GM12878 (cell line): Measurements from ENCODE around the gene CHD6. TPM values are rescaled to one million over a fixed set of nuclear protein-coding genes. Genes with fewer than 3 reads are reported as not detected.

ENCODE experiments used
- ATAC-seq: fragments of 200-7000 bp; cut with Tn5 transposase; 3 replicates; pipeline ENCODE4 v1.9.1; 2020; ENCODE audit warnings: mild to moderate bottlenecking, moderate library complexity
- BruUV-seq: library from RNA; stranded (reverse); fragments of 400-500 nt; replicated peaks from 2 replicates; lab custom pipeline; 2021; lab: Mats Ljungman, UMichigan
- CTCF ChIA-PET: fragments of 300-600 bp; sonication (Branson Sonifier 250); formaldehyde crosslinking; extraction: SDS; loops from one replicate; lab custom pipeline; 2021; ENCODE audit warnings: inconsistent platforms; lab: Yijun Ruan, JAX
- POLR2A ChIA-PET: fragments of 350-600 bp; formaldehyde crosslinking; extraction: SDS; loops from one replicate; lab custom pipeline; 2021; ENCODE audit warnings: inconsistent platforms; lab: Charles Lee
- RAD21 ChIA-PET: fragments of 300-600 bp; sonication (Branson Sonifier 250); formaldehyde crosslinking; loops from one replicate; lab custom pipeline; 2023; ENCODE audit warnings: antibody characterized with exemption; ENCODE audit not compliant: unreplicated experiment; lab: Charles Lee
- SMC1A ChIA-PET: fragments of 300-600 bp; sonication (Branson Sonifier 250); formaldehyde crosslinking; loops from one replicate; lab custom pipeline; 2023; ENCODE audit not compliant: unreplicated experiment, uncharacterized antibody; lab: Charles Lee
- DNase-seq: peaks from one replicate; pipeline ENCODE4 v3.0.0-alpha.2; 2011; ENCODE audit warnings: low read depth, low spot score
- FAIRE-seq: peaks from 3 replicates; lab custom pipeline; 2011; peaks lifted over from hg19 to GRCh38; lab: Jason Lieb, UNC
- H2AFZ ChIP-seq: 2 replicates; pipeline ENCODE4 v1.6.0; 2011; ENCODE audit warnings: low read depth, low read length, control low read depth; ENCODE audit not compliant: control insufficient read depth
- H3K27ac ChIP-seq: 2 replicates; pipeline ENCODE4 v1.5.1; 2011; ENCODE audit warnings: control low read depth; ENCODE audit not compliant: control insufficient read depth, insufficient read depth
- H3K27me3 ChIP-seq, 2 experiments: replicated peaks in 1 of 2; 2 replicates each; pipeline versions ENCODE4 v1.6.0 to v1.6.1; 2011; ENCODE audit warnings: low read length in 1 of 2; ENCODE audit not compliant: control insufficient read depth in 2 of 2, insufficient read depth in 2 of 2
- H3K36me3 ChIP-seq, 2 experiments: 2 replicates each; pipeline ENCODE4 v1.5.1; 2011; ENCODE audit warnings: low read length in 1 of 2; ENCODE audit not compliant: control insufficient read depth in 2 of 2, insufficient read depth in 2 of 2
- H3K4me1 ChIP-seq: 2 replicates; pipeline ENCODE4 v1.6.1; 2011; ENCODE audit warnings: mild to moderate bottlenecking, low read length, moderate library complexity, mixed read lengths; ENCODE audit not compliant: control insufficient read depth, insufficient read depth
- H3K4me2 ChIP-seq: 2 replicates; pipeline ENCODE4 v1.6.0; 2011; ENCODE audit warnings: control low read depth; ENCODE audit not compliant: control insufficient read depth, insufficient read depth
- H3K4me3 ChIP-seq: fragments of 200-600 bp; sonication (generic); 2 replicates; pipeline ENCODE4 v1.5.1; 2016
- H3K79me2 ChIP-seq: 2 replicates; pipeline ENCODE4 v1.6.0; 2011; ENCODE audit warnings: low read length; ENCODE audit not compliant: control insufficient read depth, insufficient read depth
- H3K9ac ChIP-seq: 2 replicates; pipeline ENCODE4 v1.8.0; 2011; ENCODE audit warnings: low read length, control low read depth, mixed read lengths; ENCODE audit not compliant: control insufficient read depth, insufficient read depth
- H3K9me3 ChIP-seq: replicated peaks from 3 replicates; pipeline ENCODE4 v1.5.1; 2011; ENCODE audit warnings: mild to moderate bottlenecking, low read length; ENCODE audit not compliant: control insufficient read depth, insufficient read depth
- H4K20me1 ChIP-seq: 2 replicates; pipeline ENCODE4 v1.6.0; 2011; ENCODE audit not compliant: control insufficient read depth, insufficient read depth
- BCL11A ChIP-seq: IDR thresholded peaks from 2 replicates; pipeline ENCODE4 v1.6.1; 2011; ENCODE audit warnings: low read depth, low read length
- CHD4 ChIP-seq: fragments of 200-600 bp; sonication (generic); IDR thresholded peaks from 2 replicates; pipeline ENCODE4 v1.6.1; 2016; ENCODE audit warnings: mild to moderate bottlenecking
- HCFC1 ChIP-seq: fragments of 150-350 bp; IDR thresholded peaks from 2 replicates; pipeline ENCODE4 v1.6.1; 2014; ENCODE audit warnings: low read length
- HDAC2 ChIP-seq: fragments of 200-600 bp; sonication (generic); IDR thresholded peaks from 2 replicates; pipeline ENCODE4 v1.6.1; 2017
- JUNB ChIP-seq: IDR thresholded peaks from 2 replicates; pipeline ENCODE4 v1.6.1; 2016; ENCODE audit warnings: antibody characterized with exemption, mild to moderate bottlenecking
- MEF2B ChIP-seq: fragments of 450-650 bp; IDR thresholded peaks from 2 replicates; pipeline ENCODE4 v1.6.1; 2018; ENCODE audit warnings: mild to moderate bottlenecking, moderate library complexity; ENCODE audit not compliant: partially characterized antibody, poor library complexity, severe bottlenecking
- POU2F2 ChIP-seq: IDR thresholded peaks from 3 replicates; pipeline ENCODE4 v1.6.1; 2011; ENCODE audit warnings: low read depth, mild to moderate bottlenecking, low read length, borderline replicate concordance
- RUNX3 ChIP-seq: IDR thresholded peaks from 2 replicates; pipeline ENCODE4 v1.6.1; 2012; ENCODE audit warnings: low read length, inconsistent platforms
- SP1 ChIP-seq: IDR thresholded peaks from one replicate; pipeline ENCODE4 v1.6.1; 2011; ENCODE audit warnings: low read depth, low read length
- ZBED1 ChIP-seq: IDR thresholded peaks from 2 replicates; pipeline ENCODE4 v1.6.1; 2016; ENCODE audit warnings: borderline replicate concordance
- in situ Hi-C: fragments of 300-500 bp; cut with MboI; formaldehyde crosslinking; loops from 9 replicates; pipeline ENCODE4 v1.14.3; 2018; ENCODE audit warnings: mixed read lengths
- intact Hi-C: fragments of 100-400 bp; cut with micrococcal nuclease; formaldehyde crosslinking; loops from one replicate; pipeline ENCODE4 v1.14.2; 2022; ENCODE audit not compliant: unreplicated experiment
- polyA plus RNA-seq, 11 experiments: library from polyadenylated mRNA; depleted of rRNA in 4 of 11; unstranded in 6 of 11; stranded (reverse) in 5 of 11; fragments of >200 nt; fragmentation: Nextera tagmentation in 4 of 11; fragmentation: Illumina TruSeq in 1 of 11; extraction: Ambion mirVana in 4 of 11; extraction: Trizol in 1 of 11; gene quantifications; 1 replicate in 1 of 11; 2 replicates in 10 of 11; pipeline versions ENCODE4 v1.2.1 to v1.2.3, GENCODE V29; 2011 to 2016; ENCODE audit warnings: inconsistent platforms in 2 of 11, missing spikeins in 2 of 11, low read depth in 1 of 11
- total RNA-seq, 4 experiments: library from RNA; depleted of rRNA in 3 of 4; stranded (reverse); fragments of >200 nt in 3 of 4; fragmentation: Illumina TruSeq in 1 of 4; extraction: Trizol in 1 of 4; gene quantifications; 2 replicates each; pipeline versions ENCODE4 v1.2.1 to v1.2.3, GENCODE V29; 2013 to 2021
- TF ChIP-seq, protein P1 (sequence below): fragments of 150-350 bp; IDR thresholded peaks from 2 replicates; pipeline ENCODE4 v1.6.1; 2016; ENCODE audit warnings: low read depth, low read length
- TF ChIP-seq, protein P2 (sequence below): fragments of 450-650 bp; IDR thresholded peaks from 2 replicates; pipeline ENCODE4 v1.6.1; 2017; ENCODE audit warnings: mild to moderate bottlenecking, moderate library complexity
- TF ChIP-seq, protein P3 (sequence below): fragments of 450-650 bp; IDR thresholded peaks from 2 replicates; pipeline ENCODE4 v1.6.1; 2014; ENCODE audit warnings: mild to moderate bottlenecking

The CHD6 gene
- total and polyA plus RNA-seq, 10 of the 15 experiments (the other 5 are each of a cell fraction or from before 2014, with no cell fraction given), result 4.3 to 25.5 (median 17.1) TPM

DNA sequence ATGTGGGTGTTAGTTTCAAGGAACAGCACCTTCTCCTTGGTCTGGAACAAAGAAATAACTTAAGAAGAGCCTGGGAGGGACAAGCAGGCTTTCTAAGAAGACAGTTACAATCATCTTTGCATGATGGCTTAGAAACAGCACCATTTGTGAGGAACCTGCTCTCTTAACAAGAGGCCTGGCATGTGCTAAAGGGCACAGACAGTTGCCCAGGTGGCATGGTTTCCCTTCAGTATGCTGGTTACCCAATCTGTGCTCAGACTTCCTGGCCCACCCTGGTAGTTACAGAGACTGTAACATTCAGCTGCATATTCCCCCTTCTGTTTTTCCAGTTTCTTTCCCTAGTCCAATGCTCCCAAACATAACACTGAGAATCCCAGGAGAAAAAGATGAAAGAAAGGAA, 84.0 kb downstream of the CHD6 start:
- H3K9ac ChIP-seq, result no peak overlapping the region
- H3K79me2 ChIP-seq, result no peaks in the 10 kb centered on the region; the same call in 1 of the 2 replicates
- H3K4me2 ChIP-seq, result no peak overlapping the region
- no peaks in the 10 kb centered on the region for H3K27me3 ChIP-seq
- H3K4me1 ChIP-seq, result no peaks in the 10 kb centered on the region
- no peak for DNase-seq
- ChIA-PET POLR2A (interaction anchor here (0.6 kb wide), 1 partner anchor 72 kb away, joined by 8 read pairs; no protein-coding TSS in a partner anchor), RAD21 (interaction anchor here (1.5 kb wide), 1 partner anchor 84 kb away, joined by 4 read pairs; the partner anchor contains the start of gene CHD6), SMC1A (no interaction called here)
- intact Hi-C loops, result no loop called here
- peaks cover 2% of the 10 kb centered on the region; the same call in 2 of the 3 replicates for H3K9me3 ChIP-seq
- H3K36me3 ChIP-seq, result peaks cover 4 to 16% of the 10 kb centered on the region in 2 experiments; a peak in 3 of 4 replicates
- H3K4me3 ChIP-seq, result no peak overlapping the region
- TF ChIP-seq, protein P1, sequence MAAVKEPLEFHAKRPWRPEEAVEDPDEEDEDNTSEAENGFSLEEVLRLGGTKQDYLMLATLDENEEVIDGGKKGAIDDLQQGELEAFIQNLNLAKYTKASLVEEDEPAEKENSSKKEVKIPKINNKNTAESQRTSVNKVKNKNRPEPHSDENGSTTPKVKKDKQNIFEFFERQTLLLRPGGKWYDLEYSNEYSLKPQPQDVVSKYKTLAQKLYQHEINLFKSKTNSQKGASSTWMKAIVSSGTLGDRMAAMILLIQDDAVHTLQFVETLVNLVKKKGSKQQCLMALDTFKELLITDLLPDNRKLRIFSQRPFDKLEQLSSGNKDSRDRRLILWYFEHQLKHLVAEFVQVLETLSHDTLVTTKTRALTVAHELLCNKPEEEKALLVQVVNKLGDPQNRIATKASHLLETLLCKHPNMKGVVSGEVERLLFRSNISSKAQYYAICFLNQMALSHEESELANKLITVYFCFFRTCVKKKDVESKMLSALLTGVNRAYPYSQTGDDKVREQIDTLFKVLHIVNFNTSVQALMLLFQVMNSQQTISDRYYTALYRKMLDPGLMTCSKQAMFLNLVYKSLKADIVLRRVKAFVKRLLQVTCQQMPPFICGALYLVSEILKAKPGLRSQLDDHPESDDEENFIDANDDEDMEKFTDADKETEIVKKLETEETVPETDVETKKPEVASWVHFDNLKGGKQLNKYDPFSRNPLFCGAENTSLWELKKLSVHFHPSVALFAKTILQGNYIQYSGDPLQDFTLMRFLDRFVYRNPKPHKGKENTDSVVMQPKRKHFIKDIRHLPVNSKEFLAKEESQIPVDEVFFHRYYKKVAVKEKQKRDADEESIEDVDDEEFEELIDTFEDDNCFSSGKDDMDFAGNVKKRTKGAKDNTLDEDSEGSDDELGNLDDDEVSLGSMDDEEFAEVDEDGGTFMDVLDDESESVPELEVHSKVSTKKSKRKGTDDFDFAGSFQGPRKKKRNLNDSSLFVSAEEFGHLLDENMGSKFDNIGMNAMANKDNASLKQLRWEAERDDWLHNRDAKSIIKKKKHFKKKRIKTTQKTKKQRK, result no peak
- TF ChIP-seq CHD4 (no peak), SP1 (no peak), POU2F2 (no peak), HDAC2 (no peak), HCFC1 (no peak), ZBED1 (no peak), BCL11A (no peak), MEF2B (no peak), JUNB (no peak), RUNX3 (no peak)
- TF ChIP-seq, protein P2, sequence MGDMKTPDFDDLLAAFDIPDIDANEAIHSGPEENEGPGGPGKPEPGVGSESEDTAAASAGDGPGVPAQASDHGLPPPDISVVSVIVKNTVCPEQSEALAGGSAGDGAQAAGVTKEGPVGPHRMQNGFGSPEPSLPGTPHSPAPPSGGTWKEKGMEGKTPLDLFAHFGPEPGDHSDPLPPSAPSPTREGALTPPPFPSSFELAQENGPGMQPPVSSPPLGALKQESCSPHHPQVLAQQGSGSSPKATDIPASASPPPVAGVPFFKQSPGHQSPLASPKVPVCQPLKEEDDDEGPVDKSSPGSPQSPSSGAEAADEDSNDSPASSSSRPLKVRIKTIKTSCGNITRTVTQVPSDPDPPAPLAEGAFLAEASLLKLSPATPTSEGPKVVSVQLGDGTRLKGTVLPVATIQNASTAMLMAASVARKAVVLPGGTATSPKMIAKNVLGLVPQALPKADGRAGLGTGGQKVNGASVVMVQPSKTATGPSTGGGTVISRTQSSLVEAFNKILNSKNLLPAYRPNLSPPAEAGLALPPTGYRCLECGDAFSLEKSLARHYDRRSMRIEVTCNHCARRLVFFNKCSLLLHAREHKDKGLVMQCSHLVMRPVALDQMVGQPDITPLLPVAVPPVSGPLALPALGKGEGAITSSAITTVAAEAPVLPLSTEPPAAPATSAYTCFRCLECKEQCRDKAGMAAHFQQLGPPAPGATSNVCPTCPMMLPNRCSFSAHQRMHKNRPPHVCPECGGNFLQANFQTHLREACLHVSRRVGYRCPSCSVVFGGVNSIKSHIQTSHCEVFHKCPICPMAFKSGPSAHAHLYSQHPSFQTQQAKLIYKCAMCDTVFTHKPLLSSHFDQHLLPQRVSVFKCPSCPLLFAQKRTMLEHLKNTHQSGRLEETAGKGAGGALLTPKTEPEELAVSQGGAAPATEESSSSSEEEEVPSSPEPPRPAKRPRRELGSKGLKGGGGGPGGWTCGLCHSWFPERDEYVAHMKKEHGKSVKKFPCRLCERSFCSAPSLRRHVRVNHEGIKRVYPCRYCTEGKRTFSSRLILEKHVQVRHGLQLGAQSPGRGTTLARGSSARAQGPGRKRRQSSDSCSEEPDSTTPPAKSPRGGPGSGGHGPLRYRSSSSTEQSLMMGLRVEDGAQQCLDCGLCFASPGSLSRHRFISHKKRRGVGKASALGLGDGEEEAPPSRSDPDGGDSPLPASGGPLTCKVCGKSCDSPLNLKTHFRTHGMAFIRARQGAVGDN, result no peak
- TF ChIP-seq, protein P3, sequence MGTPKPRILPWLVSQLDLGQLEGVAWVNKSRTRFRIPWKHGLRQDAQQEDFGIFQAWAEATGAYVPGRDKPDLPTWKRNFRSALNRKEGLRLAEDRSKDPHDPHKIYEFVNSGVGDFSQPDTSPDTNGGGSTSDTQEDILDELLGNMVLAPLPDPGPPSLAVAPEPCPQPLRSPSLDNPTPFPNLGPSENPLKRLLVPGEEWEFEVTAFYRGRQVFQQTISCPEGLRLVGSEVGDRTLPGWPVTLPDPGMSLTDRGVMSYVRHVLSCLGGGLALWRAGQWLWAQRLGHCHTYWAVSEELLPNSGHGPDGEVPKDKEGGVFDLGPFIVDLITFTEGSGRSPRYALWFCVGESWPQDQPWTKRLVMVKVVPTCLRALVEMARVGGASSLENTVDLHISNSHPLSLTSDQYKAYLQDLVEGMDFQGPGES, result no peak
- TF ChIP-seq, all 136 proteins: peak for 0
- BruUV-seq, result no TSS peak
- ATAC-seq, result no peak
- Histone ChIP-seq H4K20me1 (no peaks in the 10 kb centered on the region), H3K27ac (no peak overlapping the region), H2AFZ (no peak overlapping the region)
- no peak for FAIRE-seq
- in situ Hi-C loops, result no loop called here
- CTCF ChIA-PET, result no interaction called here
